ENCODE measurements around the gene LMX1B. TPM values are rescaled to one million over a fixed set of nuclear protein-coding genes. Genes with fewer than 3 reads are reported as not detected.

The LMX1B gene
- polyA plus RNA-seq, 1 of the 3 experiments (the other 2 are of a cell fraction), result not detected

- WGBS (ENCODE audit: low lambda C conversion rate), result 7% methylated on average over 29 of the region's 30 CpGs
- Histone ChIP-seq H3K4me1 (ENCODE audit: control insufficient read depth in 1 of 2, insufficient read depth in 2 of 2, low read depth in 1 of 2, low read length in 1 of 2) (no peaks in the 10 kb centered on the region; a peak in 1 of 4 replicates), H3K9ac (no peak overlapping the region), H2AFZ (ENCODE audit: low read depth) (no peak overlapping the region), H3F3A (replicated peaks; ENCODE audit: insufficient read depth) (no peaks in the 10 kb centered on the region), H3K9me3 (no peaks in the 10 kb centered on the region), H3K27me3 (ENCODE audit: insufficient read depth) (peaks cover 98% of the 10 kb centered on the region), H4K20me1 (ENCODE audit: insufficient read depth) (no peaks in the 10 kb centered on the region), H3K4me3 (ENCODE audit: low read depth in 2 of 2, low read length in 1 of 2) (no peak overlapping the region), H3K4me2 (no peak overlapping the region; the same call in 1 of the 2 replicates), H3K36me3 (replicated peaks in 1 of 2; ENCODE audit: control insufficient read depth in 1 of 2, insufficient read depth in 2 of 2, low read length in 1 of 2) (no peaks in the 10 kb centered on the region), H3K27ac (ENCODE audit: low read depth in 2 of 2, low read length in 1 of 2) (no peak overlapping the region), H3K79me2 (ENCODE audit: insufficient read depth) (no peaks in the 10 kb centered on the region), H3K9me2 (no peaks in the 10 kb centered on the region)
- DNase-seq, result peak; percentile 83
- TF ChIP-seq TAF1 (IDR thresholded peaks at IDR 0.05; ENCODE audit: borderline replicate concordance, low read depth, low read length) (no peak), EP300 (IDR thresholded peaks at IDR 0.05; ENCODE audit: borderline replicate concordance in 1 of 2, low read depth in 1 of 2, low read length in 1 of 2) (no peak), USF1 (IDR thresholded peaks at IDR 0.05; ENCODE audit: borderline replicate concordance, low read depth) (no peak), POLR2AphosphoS5 (IDR thresholded peaks at IDR 0.05; ENCODE audit: low read depth, low read length) (no peak), NFIC (IDR thresholded peaks at IDR 0.05; ENCODE audit: borderline replicate concordance) (no peak), GATA2 (CRISPR knock-in tag; IDR thresholded peaks at IDR 0.05) (peak; percentile 82), NRF1 (IDR thresholded peaks at IDR 0.05; ENCODE audit: low read depth, low read length) (no peak), YY1 (IDR thresholded peaks at IDR 0.05; ENCODE audit: low read depth) (no peak), RXRA (IDR thresholded peaks at IDR 0.05; ENCODE audit: borderline replicate concordance, low read depth) (no peak), USF2 (IDR thresholded peaks at IDR 0.05; ENCODE audit: borderline replicate concordance, low read depth, low read length) (no peak), IRF3 (IDR thresholded peaks at IDR 0.05; ENCODE audit: low read depth, low read length) (no peak), TEAD4 (IDR thresholded peaks at IDR 0.05; ENCODE audit: borderline replicate concordance, insufficient read depth) (no peak), RCOR1 (IDR thresholded peaks at IDR 0.05; ENCODE audit: low read length) (peak; percentile 63; the same call in 1 of the 2 replicates), CHD2 (IDR thresholded peaks at IDR 0.05; ENCODE audit: low read length, partially characterized antibody) (peak; percentile 35)
- TF ChIP-seq, protein P1, sequence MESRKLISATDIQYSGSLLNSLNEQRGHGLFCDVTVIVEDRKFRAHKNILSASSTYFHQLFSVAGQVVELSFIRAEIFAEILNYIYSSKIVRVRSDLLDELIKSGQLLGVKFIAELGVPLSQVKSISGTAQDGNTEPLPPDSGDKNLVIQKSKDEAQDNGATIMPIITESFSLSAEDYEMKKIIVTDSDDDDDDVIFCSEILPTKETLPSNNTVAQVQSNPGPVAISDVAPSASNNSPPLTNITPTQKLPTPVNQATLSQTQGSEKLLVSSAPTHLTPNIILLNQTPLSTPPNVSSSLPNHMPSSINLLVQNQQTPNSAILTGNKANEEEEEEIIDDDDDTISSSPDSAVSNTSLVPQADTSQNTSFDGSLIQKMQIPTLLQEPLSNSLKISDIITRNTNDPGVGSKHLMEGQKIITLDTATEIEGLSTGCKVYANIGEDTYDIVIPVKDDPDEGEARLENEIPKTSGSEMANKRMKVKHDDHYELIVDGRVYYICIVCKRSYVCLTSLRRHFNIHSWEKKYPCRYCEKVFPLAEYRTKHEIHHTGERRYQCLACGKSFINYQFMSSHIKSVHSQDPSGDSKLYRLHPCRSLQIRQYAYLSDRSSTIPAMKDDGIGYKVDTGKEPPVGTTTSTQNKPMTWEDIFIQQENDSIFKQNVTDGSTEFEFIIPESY (IDR thresholded peaks at IDR 0.05; ENCODE audit: borderline replicate concordance, low read depth), result no peak
- CTCF ChIA-PET, result interaction anchor here (0.6 to 4.5 kb wide), 10 partner anchors 9 to 873 kb away, joined by 3 to 28 read pairs (median 4); no protein-coding TSS in a partner anchor
- POLR2A ChIA-PET, result interaction anchor here (0.6 kb wide), 1 partner anchor 34 kb away, joined by 3 read pairs; no protein-coding TSS in a partner anchor
Observed at GRCh38 chr9:126638571-126639132, 24.9 kb downstream of the LMX1B start.

All from SK-N-SH (cell line).